H1 (cell line): ENCODE data around the gene POU2F1. TPM values are rescaled to one million over a fixed set of nuclear protein-coding genes. Genes with fewer than 3 reads are reported as not detected.

ENCODE experiments used
- CTCF ChIA-PET: fragments of 300-600 bp; sonication (Branson Sonifier 250); formaldehyde crosslinking; loops from one replicate; lab custom pipeline; 2021; ENCODE audit not compliant: partially characterized antibody; lab: Charles Lee
- POLR2A ChIA-PET: fragments of 300-600 bp; sonication (Branson Sonifier 250); formaldehyde crosslinking; loops from one replicate; lab custom pipeline; 2021; ENCODE audit warnings: inconsistent platforms; ENCODE audit not compliant: partially characterized antibody; lab: Charles Lee
- DNase-seq, 2 experiments: peaks; one replicate each; pipeline versions ENCODE4 v3.0.0 to v3.0.0-alpha.2; 2010 to 2022; ENCODE audit warnings: low spot score in 2 of 2, low read depth in 1 of 2, mixed read lengths in 1 of 2
- FAIRE-seq: peaks from 2 replicates; lab custom pipeline; 2011; peaks lifted over from hg19 to GRCh38; lab: Jason Lieb, UNC
- H2AFZ ChIP-seq: 2 replicates; pipeline ENCODE4 v1.8.1; 2012; ENCODE audit warnings: low read length, inconsistent platforms
- H2AK5ac ChIP-seq: 2 replicates; pipeline ENCODE4 v1.6.1; 2013; ENCODE audit warnings: low read depth, low read length
- H2BK120ac ChIP-seq: replicated peaks from 2 replicates; pipeline ENCODE3; 2013; ENCODE audit warnings: low read depth, low read length, inconsistent platforms
- H2BK12ac ChIP-seq: 2 replicates; pipeline ENCODE4 v1.6.1; 2013; ENCODE audit warnings: low read depth, low read length
- H2BK15ac ChIP-seq: 2 replicates; pipeline ENCODE4 v1.6.1; 2013; ENCODE audit warnings: low read length
- H2BK20ac ChIP-seq: 2 replicates; pipeline ENCODE4 v1.6.1; 2013; ENCODE audit warnings: low read length
- H2BK5ac ChIP-seq: 2 replicates; pipeline ENCODE4 v1.6.1; 2013; ENCODE audit warnings: low read depth, low read length
- H3K14ac ChIP-seq: 2 replicates; pipeline ENCODE4 v1.6.1; 2013; ENCODE audit warnings: inconsistent platforms; ENCODE audit not compliant: insufficient read length
- H3K18ac ChIP-seq: 2 replicates; pipeline ENCODE4 v1.6.1; 2013; ENCODE audit warnings: low read length; ENCODE audit errors: extremely low read depth
- H3K23ac ChIP-seq: 2 replicates; pipeline ENCODE4 v1.6.1; 2013; ENCODE audit warnings: inconsistent platforms; ENCODE audit not compliant: insufficient read length
- H3K23me2 ChIP-seq: 2 replicates; pipeline ENCODE4 v1.6.1; 2013; ENCODE audit warnings: low read depth, low read length
- H3K27ac ChIP-seq: 2 replicates; pipeline ENCODE4 v1.6.1; 2011; ENCODE audit warnings: low read depth, low read length, inconsistent platforms
- H3K27me3 ChIP-seq, 4 experiments: replicated peaks in 1 of 4; 1 replicate in 1 of 4; 2 replicates in 3 of 4; pipeline versions ENCODE4 v1.6.1 to v1.8.1; 2011 to 2013; ENCODE audit warnings: low read length in 3 of 4, mild to moderate bottlenecking in 3 of 4, inconsistent platforms in 2 of 4, mixed read lengths in 2 of 4, moderate library complexity in 1 of 4; ENCODE audit not compliant: control insufficient read depth in 3 of 4, insufficient read depth in 3 of 4; ENCODE audit errors: extremely low read depth in 1 of 4
- H3K36me3 ChIP-seq, 4 experiments: 2 replicates each; pipeline versions ENCODE4 v1.6.1 to v1.8.1; 2011 to 2013; ENCODE audit warnings: mild to moderate bottlenecking in 4 of 4, low read length in 3 of 4, moderate library complexity in 2 of 4, control low read depth in 1 of 4, inconsistent platforms in 1 of 4; ENCODE audit not compliant: insufficient read depth in 4 of 4, control insufficient read depth in 2 of 4
- H3K4ac ChIP-seq: replicated peaks from 2 replicates; pipeline ENCODE3; 2013; ENCODE audit warnings: low read length, low read depth, mixed read lengths, inconsistent platforms; ENCODE audit not compliant: insufficient read length
- H3K4me1 ChIP-seq, 4 experiments: replicated peaks in 1 of 4; 1 replicate in 1 of 4; 2 replicates in 3 of 4; pipeline versions ENCODE4 v1.6.1 to v1.8.1; 2011 to 2013; ENCODE audit warnings: low read length in 3 of 4, inconsistent platforms in 2 of 4, mixed read lengths in 1 of 4; ENCODE audit not compliant: insufficient read depth in 4 of 4, control insufficient read depth in 3 of 4
- H3K4me2 ChIP-seq, 2 experiments: 2 replicates each; pipeline versions ENCODE4 v1.6.1 to v1.8.1; 2011 to 2013; ENCODE audit warnings: low read depth in 2 of 2, low read length in 2 of 2, control low read depth in 1 of 2, inconsistent platforms in 1 of 2, mild to moderate bottlenecking in 1 of 2; ENCODE audit not compliant: insufficient read depth in 1 of 2
- H3K4me3 ChIP-seq, 4 experiments: fragments of 200-600, 300-600 bp in 1 of 4; sonication (generic), shearing (Covaris generic), sonication (Bioruptor Twin) in 1 of 4; 2 replicates each; pipeline versions ENCODE4 v1.5.1 to v1.8.1; 2011 to 2016; ENCODE audit warnings: low read length in 4 of 4, low read depth in 3 of 4, control low read depth in 2 of 4, inconsistent platforms in 2 of 4, mild to moderate bottlenecking in 2 of 4, mixed read lengths in 1 of 4, moderate library complexity in 1 of 4; ENCODE audit not compliant: insufficient read depth in 2 of 4; ENCODE audit errors: extremely low read depth in 1 of 4
- H3K56ac ChIP-seq: replicated peaks from 2 replicates; pipeline ENCODE3; 2013; ENCODE audit warnings: low read depth, mild to moderate bottlenecking, mixed read lengths, low read length, inconsistent platforms; ENCODE audit not compliant: insufficient read length
- H3K79me1 ChIP-seq: 2 replicates; pipeline ENCODE4 v1.6.1; 2013; ENCODE audit warnings: low read depth, low read length, control low read depth
- H3K79me2 ChIP-seq, 2 experiments: 2 replicates each; pipeline versions ENCODE4 v1.6.1 to v1.8.1; 2012 to 2013; ENCODE audit warnings: low read length in 2 of 2, mild to moderate bottlenecking in 2 of 2, inconsistent platforms in 1 of 2; ENCODE audit not compliant: insufficient read depth in 2 of 2, control insufficient read depth in 1 of 2
- H3K9ac ChIP-seq, 4 experiments: replicated peaks in 1 of 4; 1 replicate in 1 of 4; 2 replicates in 3 of 4; pipeline versions ENCODE4 v1.6.1 to v1.8.1; 2011 to 2013; ENCODE audit warnings: low read depth in 3 of 4, low read length in 3 of 4, control low read depth in 2 of 4, mild to moderate bottlenecking in 2 of 4, moderate library complexity in 2 of 4, inconsistent platforms in 1 of 4; ENCODE audit errors: extremely low read depth in 1 of 4
- H3K9me3 ChIP-seq, 2 experiments: 2 replicates each; pipeline versions ENCODE4 v1.6.1 to v1.8.1; 2012 to 2013; ENCODE audit warnings: mild to moderate bottlenecking in 2 of 2, moderate library complexity in 2 of 2, control low read depth in 1 of 2, inconsistent platforms in 1 of 2, low read depth in 1 of 2, low read length in 1 of 2, mixed read lengths in 1 of 2; ENCODE audit not compliant: insufficient read depth in 2 of 2
- H4K20me1 ChIP-seq, 2 experiments: replicated peaks in 1 of 2; 2 replicates each; pipeline versions ENCODE3 to v1.8.1; 2011 to 2013; ENCODE audit warnings: inconsistent platforms in 2 of 2, low read length in 2 of 2, mild to moderate bottlenecking in 1 of 2; ENCODE audit not compliant: insufficient read depth in 2 of 2, control insufficient read depth in 1 of 2
- H4K5ac ChIP-seq: 2 replicates; pipeline ENCODE4 v1.6.1; 2013; ENCODE audit warnings: low read length, low read depth, mixed read lengths, inconsistent platforms; ENCODE audit not compliant: insufficient read length
- H4K8ac ChIP-seq: 2 replicates; pipeline ENCODE4 v1.8.0; 2013; ENCODE audit warnings: mild to moderate bottlenecking, moderate library complexity, low read length, inconsistent platforms; ENCODE audit not compliant: insufficient read depth; ENCODE audit errors: extremely low read depth
- H4K91ac ChIP-seq: replicated peaks from 2 replicates; pipeline ENCODE3; 2013; ENCODE audit warnings: low read length, mixed read lengths, inconsistent platforms; ENCODE audit not compliant: insufficient read length
- BRCA1 ChIP-seq: IDR thresholded peaks from 2 replicates; pipeline ENCODE4 v1.6.1; 2012; ENCODE audit warnings: low read depth, low read length, improper control_type of control experiment
- CBX8 ChIP-seq: fragments of 300-800, 300-1000 bp; sonication (generic); IDR thresholded peaks from 2 replicates; pipeline ENCODE4 v1.7.1; 2016; ENCODE audit warnings: low read depth, low read length, borderline replicate concordance
- EGR1 ChIP-seq: IDR thresholded peaks from 2 replicates; pipeline ENCODE4 v1.6.1; 2011; ENCODE audit warnings: low read depth, low read length, borderline replicate concordance
- JUND ChIP-seq: IDR thresholded peaks from 2 replicates; pipeline ENCODE4 v1.6.1; 2011; ENCODE audit warnings: mild to moderate bottlenecking, improper control_type of control experiment, low read length
- KDM5A ChIP-seq: fragments of 200-600 bp; IDR thresholded peaks from 2 replicates; pipeline ENCODE4 v1.7.1; 2012; ENCODE audit warnings: mild to moderate bottlenecking, low read length, inconsistent platforms, mixed read lengths
- MAFK ChIP-seq: IDR thresholded peaks from 2 replicates; pipeline ENCODE4 v1.6.1; 2012; ENCODE audit warnings: low read depth, mild to moderate bottlenecking, improper control_type of control experiment, low read length
- MAX ChIP-seq: IDR thresholded peaks from 2 replicates; pipeline ENCODE4 v1.6.1; 2012; ENCODE audit warnings: inconsistent platforms
- NRF1 ChIP-seq: IDR thresholded peaks from 2 replicates; pipeline ENCODE4 v1.6.1; 2011; ENCODE audit warnings: mild to moderate bottlenecking, low read depth, low read length, improper control_type of control experiment
- PHF8 ChIP-seq: fragments of 200-600 bp; sonication (generic); conservative IDR thresholded peaks from 2 replicates; pipeline ENCODE4 v1.7.1; 2012; ENCODE audit warnings: low read depth, mild to moderate bottlenecking, inconsistent platforms, low read length, moderate library complexity
- TAF1 ChIP-seq: IDR thresholded peaks from 2 replicates; pipeline ENCODE4 v1.6.1; 2011; ENCODE audit warnings: mild to moderate bottlenecking, low read depth, low read length
- ZNF274 ChIP-seq: IDR thresholded peaks from 2 replicates; pipeline ENCODE4 v1.7.0; 2012; ENCODE audit warnings: low read length, borderline replicate concordance; ENCODE audit errors: extremely low read depth
- polyA plus RNA-seq, 7 experiments: library from polyadenylated mRNA; depleted of rRNA in 3 of 7; stranded (reverse) in 5 of 7; unstranded in 2 of 7; fragments of >200 nt in 5 of 7; fragments of 200-250 nt in 2 of 7; gene quantifications; 1 replicate in 5 of 7; 2 replicates in 1 of 7; 4 replicates in 1 of 7; pipeline versions ENCODE4 v1.2.1 to v1.2.3, GENCODE V29; 2011 to 2013; ENCODE audit warnings: missing spikeins in 2 of 7, mixed read lengths in 2 of 7
- total RNA-seq: library from RNA; stranded (reverse); fragmentation: NEBNext Ultra II Directional; extraction: Animal tissue kit (Norgen Biotek cat#: 25700); gene quantifications from 2 replicates; pipeline ENCODE4 v1.2.1, GENCODE V29; 2021
- TF ChIP-seq, protein P1 (sequence below): IDR thresholded peaks from 2 replicates; pipeline ENCODE4 v1.6.1; 2011; ENCODE audit warnings: low read length, improper control_type of control experiment

POU2F1 gene
- total and polyA plus RNA-seq, 2 of the 8 experiments (the other 6 are each of a cell fraction or from before 2014, with no cell fraction given): 37.0 to 57.2 TPM

- peaks cover 0 to 5% (median 3%) of the 10 kb centered on the region in 4 experiments; a peak in 4 of 7 replicates for H3K4me1 ChIP-seq
- no peak overlapping the region for H3K56ac ChIP-seq
- no peaks in the 10 kb centered on the region for H3K79me1 ChIP-seq
- H3K36me3 ChIP-seq: peaks cover 0 to 12% (median 3%) of the 10 kb centered on the region in 4 experiments; a peak in 4 of 8 replicates
- no peak overlapping the region for H3K9ac ChIP-seq
- H2BK5ac ChIP-seq: no peak overlapping the region
- H3K4me3 ChIP-seq: no peak overlapping the region
- no peaks in the 10 kb centered on the region for H3K79me2 ChIP-seq
- H3K4me2 ChIP-seq: no peak overlapping the region
- ChIA-PET POLR2A (no interaction called here), CTCF (interaction anchor here (0.6 to 2.6 kb wide), 4 partner anchors 10 to 114 kb away, joined by 3 to 12 read pairs (median 5); no protein-coding TSS in a partner anchor)
- no peak overlapping the region for H2BK12ac ChIP-seq
- no peak overlapping the region for H3K18ac ChIP-seq
- no peak overlapping the region for H2BK20ac ChIP-seq
- peaks cover 2% of the 10 kb centered on the region; the same call in 1 of the 2 replicates for H3K23me2 ChIP-seq
- H3K23ac ChIP-seq: no peak overlapping the region
- H3K4ac ChIP-seq: no peak overlapping the region
- H2AFZ ChIP-seq: no peak overlapping the region
- no peaks in the 10 kb centered on the region for H4K20me1 ChIP-seq
- H4K8ac ChIP-seq: no peak overlapping the region
- no peak overlapping the region for H4K91ac ChIP-seq
- TF ChIP-seq KDM5A (no peak), TAF1 (no peak), NRF1 (no peak), CBX8 (no peak), EGR1 (no peak), BRCA1 (no peak), MAFK (no peak), PHF8 (no peak), MAX (no peak), JUND (no peak), ZNF274 (no peak)
- TF ChIP-seq, protein P1, sequence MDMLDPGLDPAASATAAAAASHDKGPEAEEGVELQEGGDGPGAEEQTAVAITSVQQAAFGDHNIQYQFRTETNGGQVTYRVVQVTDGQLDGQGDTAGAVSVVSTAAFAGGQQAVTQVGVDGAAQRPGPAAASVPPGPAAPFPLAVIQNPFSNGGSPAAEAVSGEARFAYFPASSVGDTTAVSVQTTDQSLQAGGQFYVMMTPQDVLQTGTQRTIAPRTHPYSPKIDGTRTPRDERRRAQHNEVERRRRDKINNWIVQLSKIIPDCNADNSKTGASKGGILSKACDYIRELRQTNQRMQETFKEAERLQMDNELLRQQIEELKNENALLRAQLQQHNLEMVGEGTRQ: no peak
- no peak overlapping the region for H4K5ac ChIP-seq
- H3K9me3 ChIP-seq: no peaks in the 10 kb centered on the region
- DNase-seq (no peak), FAIRE-seq (no peak)
- no peaks in the 10 kb centered on the region for H3K27me3 ChIP-seq
- no peak overlapping the region for H2BK15ac ChIP-seq
- H2AK5ac ChIP-seq: no peak overlapping the region
- H3K27ac ChIP-seq: no peak overlapping the region
- no peak overlapping the region for H2BK120ac ChIP-seq
- H3K14ac ChIP-seq: no peak overlapping the region
These were observed 198.6 kb downstream of the POU2F1 start for GRCh38 chr1:167419245-167419644.
